Suppressor macrophage treated with lipopolysaccharide for 4 hours (primary cell): Measurements from ENCODE around the gene ARHGAP29.

ENCODE experiments used
- DNase-seq: peaks from one replicate; pipeline ENCODE4 v3.0.0-alpha.2; 2020

ARHGAP29 gene

DNA sequence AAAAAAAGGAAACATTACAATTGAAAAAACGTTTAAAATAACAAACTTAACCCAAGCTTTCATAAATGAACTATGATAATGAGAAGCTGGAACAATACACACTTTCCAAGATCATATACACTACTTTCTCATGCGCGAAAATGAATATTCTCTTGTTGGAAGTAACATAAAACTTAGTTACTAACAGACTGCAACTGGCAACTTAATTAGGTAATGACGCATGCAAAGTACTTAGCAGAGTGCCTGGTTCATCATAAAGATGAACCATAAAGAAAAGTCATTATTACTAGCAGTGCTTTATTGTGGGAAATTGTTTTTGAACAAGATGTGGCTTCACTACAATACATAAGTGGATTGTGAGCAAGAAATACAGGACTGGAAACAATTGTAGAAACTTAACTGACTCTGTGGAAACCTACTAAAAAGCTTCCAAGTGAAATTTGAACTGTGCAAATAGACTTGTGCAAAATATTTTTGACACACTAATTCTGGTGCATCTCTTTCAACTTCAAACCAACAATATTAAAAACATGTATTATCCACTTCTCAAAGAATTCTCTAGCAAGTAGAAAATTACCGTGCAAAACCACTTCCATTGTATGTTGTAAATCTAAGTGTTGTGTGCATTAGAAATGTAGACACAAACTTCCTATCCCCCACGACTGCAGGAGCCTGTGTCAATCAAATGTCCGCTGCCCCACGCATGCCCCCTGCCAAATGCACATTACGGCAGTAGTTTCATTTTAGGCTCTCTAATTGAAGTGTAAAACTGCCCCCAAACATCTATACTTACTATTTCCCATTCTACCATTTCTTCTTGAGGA lies 2.0 kb downstream of the ARHGAP29 start:
- no peak for DNase-seq

DNA sequence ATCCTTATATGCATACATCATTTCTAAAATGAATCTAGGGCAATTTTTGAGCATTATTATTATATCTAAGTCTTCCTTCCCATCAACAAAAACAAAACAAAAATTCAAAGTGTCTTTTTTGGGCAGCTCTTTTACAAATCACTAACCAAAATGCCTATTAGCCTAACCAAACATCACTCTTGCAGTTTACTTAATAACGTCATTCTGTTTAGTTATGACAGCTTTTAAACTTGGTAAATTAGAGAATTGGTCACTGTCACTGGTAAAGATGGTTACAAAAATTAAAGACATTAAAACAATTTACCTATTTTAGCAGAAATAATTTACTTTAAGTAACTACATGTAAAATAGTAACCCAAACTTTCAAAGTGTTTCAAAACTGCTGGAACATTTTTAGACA lies 2.8 kb downstream of the ARHGAP29 start:
- DNase-seq = no peak

DNA sequence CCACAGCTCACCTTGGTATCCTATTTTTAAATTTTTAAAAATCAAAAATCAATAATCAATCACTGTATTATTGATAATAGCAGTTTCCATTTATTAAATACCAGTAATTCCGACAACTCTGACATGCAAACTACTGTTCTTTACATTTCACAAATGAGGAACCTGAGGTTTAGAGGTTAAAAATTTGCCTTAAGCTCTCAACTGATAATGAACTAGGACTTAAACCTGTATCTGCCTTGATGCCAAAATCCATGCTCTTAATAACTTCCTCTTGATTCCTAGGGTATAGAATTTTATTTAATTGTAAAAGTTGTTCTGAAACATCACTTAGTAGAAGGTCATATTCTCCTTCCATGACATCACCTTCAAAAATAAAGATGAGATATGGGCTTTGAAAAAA lies 5.6 kb downstream of the ARHGAP29 start:
- DNase-seq = no peak

DNA sequence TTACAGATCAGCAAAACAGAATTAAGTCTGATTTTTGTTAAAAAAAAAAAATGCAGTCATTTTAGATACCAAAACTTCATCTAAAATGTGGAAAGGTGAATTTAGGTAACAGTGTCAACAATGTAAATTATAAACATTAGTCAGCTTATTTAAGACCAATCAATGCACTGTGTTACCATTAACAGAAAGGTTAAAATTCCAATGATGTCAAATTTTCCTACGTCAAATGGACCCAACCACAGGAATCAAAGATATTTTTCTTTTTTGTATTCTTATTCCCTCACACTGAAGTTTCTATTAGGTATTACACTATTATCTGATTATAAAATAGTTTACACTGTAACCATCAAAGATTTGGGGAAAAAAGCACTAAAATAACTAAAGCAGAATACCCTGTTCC lies 6.5 kb downstream of the ARHGAP29 start:
- no peak for DNase-seq

DNA sequence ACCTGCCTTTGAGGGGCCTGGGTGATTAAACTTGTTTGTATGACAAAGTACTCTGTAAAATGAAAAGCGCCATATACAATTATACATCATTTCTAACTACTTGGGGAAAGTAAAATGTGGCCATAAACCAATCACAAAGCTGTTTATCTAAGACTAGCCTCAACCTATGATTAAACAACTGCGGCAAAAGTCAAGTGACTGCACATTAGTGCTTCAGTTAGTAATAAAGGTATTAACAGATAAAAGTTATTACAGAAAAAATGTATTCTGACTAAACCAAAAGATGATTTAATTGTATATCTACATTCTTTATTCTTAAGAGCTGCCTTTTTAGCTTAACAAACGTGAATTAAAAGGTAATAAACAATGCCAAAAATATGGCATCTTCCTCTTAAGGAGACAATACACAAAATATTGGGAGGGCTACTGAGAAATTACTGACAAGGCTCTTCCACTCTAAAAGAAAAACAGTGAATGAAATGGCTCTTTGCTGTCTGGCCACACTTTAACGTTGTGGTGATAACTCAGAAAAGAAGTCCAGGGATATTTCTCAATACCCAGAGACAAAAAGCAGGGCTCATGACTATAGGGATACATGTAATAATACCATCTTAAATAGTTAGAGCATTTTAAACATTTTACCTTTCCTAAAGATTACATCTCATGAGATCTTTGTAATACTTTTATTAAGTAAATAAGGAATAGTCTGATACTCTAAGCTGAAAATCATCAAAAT lies 8.6 kb downstream of the ARHGAP29 start:
- no peak for DNase-seq

DNA sequence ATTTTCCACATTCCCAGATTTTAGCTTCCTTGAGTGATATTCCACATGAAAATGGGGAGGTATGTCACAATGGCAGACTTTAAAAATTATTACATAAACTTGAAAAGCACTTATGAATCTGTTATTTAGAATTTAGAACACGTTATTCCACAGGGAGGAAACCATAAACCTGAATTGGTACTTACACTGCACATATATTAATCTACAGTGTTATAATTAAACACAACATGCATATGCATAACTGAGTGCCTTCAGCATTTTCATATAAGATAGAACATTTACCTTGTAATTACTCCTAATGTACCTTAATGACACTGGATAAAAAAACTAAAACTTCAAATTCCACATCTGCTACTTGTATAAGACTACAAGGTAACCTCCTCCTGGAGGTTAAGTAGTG lies 9.8 kb downstream of the ARHGAP29 start:
- DNase-seq = no peak

DNA sequence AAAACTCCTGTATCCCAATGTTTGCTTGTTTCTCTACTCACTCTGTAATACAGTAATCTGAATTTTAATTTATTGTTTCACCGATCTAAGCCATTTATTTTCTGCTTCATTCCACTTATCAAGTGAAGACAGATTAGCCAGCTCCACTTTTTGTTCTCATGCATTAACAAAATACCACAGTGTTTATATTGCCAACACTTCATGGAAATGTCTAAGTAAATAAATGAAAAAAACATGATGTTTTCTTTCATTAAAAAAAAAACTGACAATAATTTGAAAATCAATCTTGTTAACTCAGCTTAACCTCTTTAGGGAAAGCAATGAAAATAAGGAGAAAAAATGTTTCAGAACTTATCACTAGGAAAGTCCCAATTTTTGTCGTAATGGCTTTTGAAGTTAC lies 11.5 kb downstream of the ARHGAP29 start:
- DNase-seq = no peak

DNA sequence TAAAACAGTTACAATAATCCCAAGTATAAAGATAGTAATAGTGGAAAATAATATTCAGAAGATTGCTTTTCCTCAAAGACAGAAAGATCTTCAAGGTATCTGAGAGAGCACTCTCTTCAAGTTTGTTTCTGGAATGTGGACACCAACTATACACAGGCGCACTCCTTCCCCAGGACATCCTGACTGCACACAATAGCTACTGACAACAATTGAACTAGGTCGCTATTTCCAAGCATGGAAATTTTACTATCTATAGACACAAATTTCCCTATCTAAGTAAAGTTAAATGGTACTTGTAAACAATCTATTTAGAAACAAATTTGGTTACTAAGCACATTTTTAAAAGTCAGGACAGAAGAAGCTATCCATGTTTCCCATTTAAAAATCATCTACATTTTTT lies 19.1 kb downstream of the ARHGAP29 start:
- DNase-seq = no peak

DNA sequence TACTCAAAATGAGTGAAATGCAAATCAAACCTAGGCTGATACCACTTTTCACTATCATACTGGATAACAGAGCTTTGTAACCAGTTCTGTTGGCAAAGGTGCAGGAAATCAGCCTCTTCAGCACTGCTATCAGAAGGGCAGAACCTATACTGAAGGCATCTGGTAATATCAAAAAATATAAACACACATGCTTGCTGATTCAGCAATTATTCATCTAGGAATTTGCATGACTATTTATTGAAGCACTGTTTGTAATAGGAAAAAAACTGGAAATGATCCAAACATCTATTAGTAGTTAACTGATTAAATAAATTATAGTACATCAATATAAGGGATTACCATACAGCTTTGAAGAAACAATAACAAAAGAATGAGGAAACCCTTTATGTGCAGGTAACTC lies 21.4 kb downstream of the ARHGAP29 start:
- DNase-seq = no peak

DNA sequence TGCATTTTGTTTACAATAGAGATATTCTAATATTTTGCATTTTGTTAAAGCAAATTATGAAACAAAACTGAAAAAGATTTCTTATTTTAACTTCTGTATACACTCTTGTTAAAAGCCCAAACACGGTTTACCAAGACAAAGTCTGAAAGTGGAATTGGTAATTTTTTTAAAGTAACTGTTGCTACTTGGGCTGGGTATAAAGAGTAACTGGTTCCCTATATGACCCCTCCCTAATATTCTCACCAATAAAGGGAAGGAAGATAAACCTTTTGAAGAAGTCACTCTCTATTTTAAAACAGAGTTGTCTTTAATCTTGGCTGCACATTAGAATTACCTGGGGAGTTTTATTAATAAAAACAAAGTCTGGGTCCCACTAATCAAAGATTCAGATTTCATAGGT lies 27.4 kb downstream of the ARHGAP29 start:
- DNase-seq = no peak

DNA sequence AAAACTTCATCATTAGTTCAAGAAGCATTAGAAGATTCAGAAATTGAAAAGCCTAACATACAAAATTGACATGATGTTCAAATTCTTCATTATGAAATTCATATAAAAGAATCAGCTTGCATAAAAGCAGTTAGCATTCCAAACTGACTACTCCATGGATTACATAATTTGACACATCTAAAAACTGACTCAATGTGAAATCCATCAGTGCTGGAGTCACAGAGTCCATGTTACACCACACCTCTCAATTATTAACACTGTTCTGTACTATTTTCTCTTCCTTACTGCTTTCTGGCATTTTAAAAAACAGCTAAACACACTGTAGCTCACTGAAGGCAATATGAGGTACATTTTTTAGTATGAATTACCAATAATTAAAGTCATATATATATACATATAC lies 28.0 kb downstream of the ARHGAP29 start:
- DNase-seq = no peak

DNA sequence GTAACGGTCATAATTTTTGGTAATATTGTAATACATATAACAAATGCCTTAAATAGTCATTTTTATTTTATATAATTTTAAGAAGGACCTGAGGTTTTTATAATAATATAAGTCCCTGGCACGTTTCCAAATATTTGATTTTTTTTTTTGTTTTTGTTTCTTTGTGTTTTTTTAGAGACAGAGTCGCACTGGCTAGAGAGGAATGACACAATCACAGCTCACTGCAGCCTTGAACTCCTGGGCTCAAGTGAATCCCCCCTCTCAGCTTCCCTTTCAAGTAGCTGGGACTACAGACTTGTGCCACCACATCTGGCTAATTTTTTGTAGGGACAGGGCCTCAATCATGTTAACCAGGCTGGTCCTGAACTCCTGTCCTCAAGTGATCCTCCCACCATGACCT lies 29.7 kb downstream of the ARHGAP29 start:
- DNase-seq = no peak

DNA sequence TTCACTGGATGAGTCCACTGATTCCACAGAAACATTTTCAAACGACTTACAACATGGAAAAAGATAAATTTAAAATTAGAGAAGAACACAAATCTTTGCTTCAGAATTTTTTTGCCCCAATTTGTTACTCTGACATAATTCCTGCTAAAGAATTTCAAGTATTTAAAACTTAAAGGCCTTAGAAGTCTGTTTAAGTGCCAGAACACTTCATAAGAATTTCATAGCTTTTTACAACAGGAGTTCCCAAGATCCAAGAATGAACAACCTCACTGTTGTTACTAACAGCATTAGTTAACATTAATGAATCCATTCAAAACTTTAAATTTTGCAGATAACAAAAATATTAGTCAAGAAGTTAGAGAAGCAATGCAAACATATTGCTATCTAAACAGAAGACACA lies 31.7 kb downstream of the ARHGAP29 start:
- no peak for DNase-seq

DNA sequence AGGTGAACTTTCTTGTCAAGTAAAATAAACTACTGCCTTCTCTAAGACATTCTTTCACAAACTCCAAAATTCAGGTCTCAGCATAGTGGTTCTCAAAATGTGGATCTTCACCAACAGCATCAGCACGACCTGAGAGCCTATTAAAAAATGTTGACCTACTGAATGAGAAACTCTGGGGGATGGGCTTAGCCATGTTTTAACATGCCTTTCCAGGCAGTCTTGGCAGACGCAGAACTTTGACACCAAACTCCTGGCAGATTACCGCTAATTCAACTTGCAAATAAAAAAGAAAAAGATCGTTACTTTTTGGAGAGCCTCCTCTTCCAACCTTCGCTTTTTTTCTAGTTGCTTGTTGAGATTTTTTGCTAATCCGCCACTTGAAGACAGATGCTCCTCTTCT lies 35.1 kb downstream of the ARHGAP29 start:
- no peak for DNase-seq

DNA sequence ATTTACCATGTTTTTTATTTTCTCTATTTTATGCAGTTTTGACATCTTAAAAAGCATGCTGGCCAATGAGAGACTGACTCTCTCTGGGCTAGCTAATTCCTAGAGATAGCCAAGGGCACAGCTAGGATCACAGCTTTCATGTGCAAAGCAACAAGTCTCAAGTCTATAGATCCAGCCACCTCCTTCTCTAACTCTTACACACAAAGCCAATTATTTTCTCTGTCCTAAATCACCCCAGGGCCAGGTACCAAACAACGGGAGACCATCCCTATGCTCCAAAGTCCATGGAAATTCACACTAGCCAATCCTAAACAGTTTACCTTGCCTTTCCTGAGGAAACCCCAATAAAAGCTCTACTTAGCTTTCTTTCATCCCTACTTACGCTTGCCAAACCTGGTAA lies 38.0 kb downstream of the ARHGAP29 start:
- no peak for DNase-seq

DNA sequence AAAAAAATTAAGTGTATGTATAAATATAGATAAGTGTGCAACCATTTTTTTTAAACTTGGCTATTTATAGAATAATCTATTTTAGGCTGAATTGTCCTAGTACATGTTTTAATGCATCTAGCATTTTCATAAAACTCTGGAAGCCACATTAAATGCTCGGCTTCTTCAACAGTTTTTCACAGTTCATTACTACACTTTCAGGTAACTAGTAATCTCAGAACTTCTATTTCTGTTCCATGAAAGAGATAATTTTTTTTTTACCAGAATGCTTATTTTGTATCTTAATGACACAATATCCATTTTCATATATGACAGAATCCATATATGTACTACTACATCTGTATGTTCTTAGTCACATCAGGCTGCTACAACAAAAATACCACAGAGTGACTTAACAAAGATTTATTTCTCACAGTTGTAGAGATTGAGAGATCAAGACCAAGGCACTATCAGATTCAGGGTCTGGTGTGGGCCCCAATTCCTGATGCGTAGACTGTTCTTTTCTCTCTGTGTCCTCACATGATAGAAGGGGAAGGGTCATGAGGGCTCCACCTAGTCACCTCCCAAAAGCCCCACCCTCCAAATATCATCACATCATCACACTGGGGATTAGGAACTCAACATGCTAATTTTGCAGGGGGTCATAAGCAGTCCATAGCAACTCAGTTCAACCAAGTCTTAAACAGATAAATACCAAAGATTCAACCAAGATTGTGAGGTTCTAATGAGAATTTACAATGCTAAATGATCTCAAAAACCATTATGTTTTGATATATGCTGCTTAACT lies 43.1 kb downstream of the ARHGAP29 start:
- DNase-seq = no peak

DNA sequence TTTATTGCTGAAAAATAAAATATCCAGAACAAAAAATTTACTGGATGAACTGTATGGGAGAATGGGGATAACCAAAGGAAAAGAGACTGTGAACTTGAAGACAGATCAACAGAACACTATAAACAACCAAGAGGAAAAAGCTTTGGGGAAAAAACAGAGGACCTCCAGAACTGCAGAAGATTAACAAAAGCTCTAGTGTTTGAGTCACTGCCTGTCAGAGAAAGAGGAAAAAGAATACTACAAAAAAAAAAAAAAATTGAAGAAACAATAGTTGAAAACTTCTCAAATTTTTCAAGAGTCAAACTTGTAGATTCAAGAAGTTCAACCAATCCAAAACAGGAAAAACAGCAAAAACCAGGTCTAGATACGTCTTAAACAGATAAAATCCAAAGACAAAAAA lies 44.3 kb downstream of the ARHGAP29 start:
- DNase-seq = no peak

DNA sequence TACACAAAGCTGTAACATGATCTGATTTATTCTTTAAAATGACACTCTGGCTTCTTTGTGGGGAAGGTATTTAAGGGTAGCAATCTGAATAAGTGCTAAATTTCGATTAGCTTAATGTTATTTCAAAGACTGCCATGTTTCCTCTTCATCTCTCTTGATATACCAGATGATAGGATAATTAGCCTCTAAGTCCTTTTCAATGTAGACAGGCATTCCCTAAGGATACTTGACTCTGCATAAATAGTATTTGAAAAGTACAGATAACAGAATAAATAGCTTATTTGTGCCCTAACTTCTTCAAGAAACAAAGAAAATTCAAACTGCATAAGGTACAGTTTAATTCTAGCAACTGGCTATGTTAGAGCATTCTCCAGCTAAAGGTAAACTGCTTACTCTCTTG lies 46.2 kb downstream of the ARHGAP29 start:
- DNase-seq = no peak

DNA sequence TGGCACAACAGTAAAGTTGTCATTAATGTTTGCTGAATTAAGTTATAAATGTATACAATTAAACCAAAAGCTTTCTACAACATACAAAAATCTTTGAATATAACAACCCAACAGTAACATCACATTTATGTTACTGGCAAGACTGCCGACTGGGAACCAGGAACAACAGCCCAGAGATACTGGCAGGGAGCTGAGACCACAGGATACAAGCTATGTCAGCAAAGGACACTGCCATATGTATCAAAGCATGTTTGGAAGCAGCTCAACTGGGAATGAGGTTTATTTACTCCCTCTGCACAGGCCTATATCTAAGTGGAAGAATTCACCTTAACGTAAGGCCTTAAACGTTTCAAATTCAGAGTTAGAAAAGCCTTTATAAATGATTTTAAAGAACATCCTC lies 50.4 kb downstream of the ARHGAP29 start:
- DNase-seq = no peak

DNA sequence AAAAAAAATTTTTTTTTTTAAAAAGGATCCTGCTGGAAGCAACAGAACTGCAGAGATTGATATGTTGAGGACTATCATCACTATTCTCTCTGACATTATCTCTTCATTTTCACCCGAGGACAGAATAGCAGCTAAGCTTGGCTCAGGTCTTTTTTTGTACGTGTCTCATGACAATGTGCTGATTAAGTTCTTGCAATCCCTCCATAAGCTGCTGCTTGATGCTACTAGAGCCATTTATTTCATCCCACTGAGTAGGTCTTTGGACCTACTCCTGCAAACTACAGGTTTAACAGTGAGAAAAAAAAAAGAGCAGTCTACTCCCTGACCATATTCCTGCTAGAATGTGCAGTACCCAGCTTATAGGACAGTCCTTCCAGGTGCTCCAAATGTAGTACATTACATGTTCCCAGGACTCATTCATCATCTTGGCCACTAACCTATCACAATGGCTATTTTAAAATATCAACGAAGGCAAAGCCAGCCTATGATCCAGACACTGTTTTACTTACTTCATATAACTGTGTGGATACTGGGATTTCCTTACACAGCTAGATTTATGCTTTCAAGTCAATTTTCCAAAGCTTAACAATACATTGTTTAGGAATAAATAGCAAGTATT lies 54.1 kb downstream of the ARHGAP29 start:
- DNase-seq = no peak

DNA sequence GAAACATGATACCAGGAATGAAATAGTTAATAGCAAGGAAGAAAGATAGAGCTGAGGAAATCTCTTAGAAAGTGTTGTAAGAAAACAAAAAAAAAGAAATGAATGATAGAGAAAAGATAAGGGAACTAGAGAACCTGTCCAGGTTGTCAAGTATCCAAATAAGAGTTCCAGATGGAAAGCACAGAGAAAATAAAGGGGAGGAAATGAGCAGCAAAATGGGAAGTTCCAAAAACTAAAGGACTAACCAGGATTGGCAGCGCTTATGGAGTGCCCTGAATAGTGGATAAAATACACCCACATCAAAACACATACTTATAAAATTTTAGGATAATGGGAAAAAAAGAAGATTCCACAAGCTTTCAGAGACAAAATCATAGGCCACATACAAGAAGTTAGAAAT lies 55.2 kb downstream of the ARHGAP29 start:
- DNase-seq = no peak

DNA sequence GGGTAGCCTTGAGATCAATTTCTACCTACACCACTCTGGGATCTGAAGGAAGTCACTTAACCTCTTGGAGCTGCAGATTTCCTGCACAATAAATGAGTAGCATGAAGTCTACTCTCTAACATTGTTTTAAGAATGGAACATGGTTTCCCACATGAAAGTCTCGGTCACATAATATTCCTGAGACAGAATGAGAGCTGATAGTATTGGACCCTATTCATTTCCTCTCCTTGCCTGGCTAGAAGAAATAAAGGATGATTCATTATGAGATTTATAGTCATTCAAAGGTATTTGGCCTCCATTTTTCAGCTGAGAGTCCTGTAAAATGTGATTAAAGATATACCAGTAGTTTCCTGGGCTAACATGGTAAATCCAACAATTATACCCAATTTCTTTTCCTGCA lies 56.7 kb downstream of the ARHGAP29 start:
- no peak for DNase-seq

DNA sequence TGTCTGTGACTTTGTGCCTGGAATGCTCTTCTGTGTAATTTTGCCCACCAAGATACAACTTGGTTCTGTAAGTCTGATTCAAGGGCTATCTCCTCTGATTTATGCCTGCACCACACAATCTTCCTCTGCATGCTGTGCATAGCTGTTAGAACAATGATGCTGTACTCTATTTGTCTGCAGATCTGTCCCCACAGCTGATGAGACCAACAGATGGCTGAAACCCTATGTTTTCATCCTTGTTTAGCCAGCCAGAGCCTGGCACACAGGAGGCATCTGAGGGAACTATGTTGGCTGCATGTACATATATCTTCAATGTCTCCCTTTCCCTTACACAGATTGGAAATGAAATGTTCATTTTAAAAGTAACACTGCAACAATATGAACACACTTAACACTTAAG lies 58.5 kb downstream of the ARHGAP29 start:
- no peak for DNase-seq
